NCI-H1436 treated with DMSO at 0.1 percent for 48 hours (cell line): Measurements from ENCODE around the gene NTHL1.

Experiments used
- DNase-seq: peaks from one replicate; lab custom pipeline; 2025; lab: John Stamatoyannopoulos, UW

Gene NTHL1

GRCh38 chr16:2083876-2084780 is 36.5 kb upstream of the NTHL1 start:
- DNase-seq, result no peak

GRCh38 chr16:2083409-2083808 is 35.8 kb upstream of the NTHL1 start:
- no peak for DNase-seq

GRCh38 chr16:2082983-2083364 is 35.3 kb upstream of the NTHL1 start:
- no peak for DNase-seq

GRCh38 chr16:2082171-2082982 is 34.7 kb upstream of the NTHL1 start:
- DNase-seq, result no peak

DNA sequence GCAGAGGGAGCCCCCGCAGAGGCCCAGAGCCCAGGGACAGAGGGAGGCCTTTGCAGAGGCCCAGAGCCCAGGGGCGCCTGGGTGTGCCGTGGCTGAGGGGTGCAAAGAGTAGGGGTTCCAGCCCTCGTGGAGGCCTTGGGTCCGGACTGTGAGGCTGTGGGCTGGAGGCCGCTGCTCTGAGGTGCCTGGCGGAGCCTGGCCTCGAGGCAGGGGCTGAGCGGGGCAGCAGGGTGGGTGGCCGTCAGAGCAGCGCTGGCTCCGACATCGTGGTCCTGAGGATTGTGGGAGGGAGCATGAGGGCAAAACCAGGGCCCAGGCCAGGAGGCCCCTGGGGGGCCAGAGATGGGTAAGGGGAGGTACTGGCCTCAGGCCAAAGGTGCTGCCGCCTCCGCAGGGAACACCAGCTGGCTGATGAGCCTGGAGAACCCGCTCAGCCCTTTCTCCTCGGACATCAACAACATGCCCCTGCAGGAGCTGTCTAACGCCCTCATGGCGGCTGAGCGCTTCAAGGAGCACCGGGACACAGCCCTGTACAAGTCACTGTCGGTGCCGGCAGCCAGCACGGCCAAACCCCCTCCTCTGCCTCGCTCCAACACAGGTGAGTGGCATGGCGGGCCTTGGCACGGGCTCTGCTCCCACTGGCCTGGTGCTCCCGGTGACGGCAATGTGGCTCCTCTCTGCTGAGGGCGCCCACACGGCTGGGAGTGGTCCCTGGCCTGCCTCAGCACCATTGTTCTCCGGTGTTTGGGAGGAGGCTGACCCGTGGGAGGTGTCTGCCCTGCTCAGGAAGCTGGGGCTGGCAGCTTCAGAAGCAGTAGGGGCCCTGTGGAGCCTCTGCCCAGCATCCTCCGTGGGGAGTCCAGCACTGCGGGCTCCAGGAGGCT is 33.8 kb upstream of the NTHL1 start:
- no peak for DNase-seq

GRCh38 chr16:2079991-2080390 is 32.4 kb upstream of the NTHL1 start:
- no peak for DNase-seq

GRCh38 chr16:2079311-2079800 is 31.7 kb upstream of the NTHL1 start:
- DNase-seq, result no peak

GRCh38 chr16:2078691-2079090 is 31.1 kb upstream of the NTHL1 start:
- no peak for DNase-seq

DNA sequence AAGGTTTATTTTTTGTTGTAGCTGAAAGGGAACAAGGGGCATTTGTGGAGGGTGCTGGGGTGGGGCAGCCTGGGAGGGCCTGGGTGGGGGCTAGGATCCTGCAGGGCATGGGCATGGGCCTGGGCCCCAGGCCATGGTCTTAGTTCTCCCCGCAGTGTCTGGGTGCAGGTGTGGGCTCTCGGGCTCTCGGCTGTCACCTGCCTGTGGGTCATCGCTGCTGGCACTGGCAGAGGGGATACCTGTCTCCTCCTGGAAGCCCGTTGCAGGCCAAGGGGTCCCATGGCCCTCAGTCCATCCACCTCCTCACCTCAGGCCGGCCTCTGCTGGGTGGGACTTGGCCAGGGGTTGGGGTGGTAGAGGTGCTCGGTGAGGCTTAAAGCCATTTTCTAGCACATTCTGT is 30.5 kb upstream of the NTHL1 start:
- DNase-seq, result no peak

- DNase-seq, result no peak
These were observed 30.1 kb upstream of the NTHL1 start for GRCh38 chr16:2077696-2078095.

GRCh38 chr16:2077016-2077415 is 29.4 kb upstream of the NTHL1 start:
- DNase-seq, result no peak

GRCh38 chr16:2076072-2076865 is 28.6 kb upstream of the NTHL1 start:
- no peak for DNase-seq

DNA sequence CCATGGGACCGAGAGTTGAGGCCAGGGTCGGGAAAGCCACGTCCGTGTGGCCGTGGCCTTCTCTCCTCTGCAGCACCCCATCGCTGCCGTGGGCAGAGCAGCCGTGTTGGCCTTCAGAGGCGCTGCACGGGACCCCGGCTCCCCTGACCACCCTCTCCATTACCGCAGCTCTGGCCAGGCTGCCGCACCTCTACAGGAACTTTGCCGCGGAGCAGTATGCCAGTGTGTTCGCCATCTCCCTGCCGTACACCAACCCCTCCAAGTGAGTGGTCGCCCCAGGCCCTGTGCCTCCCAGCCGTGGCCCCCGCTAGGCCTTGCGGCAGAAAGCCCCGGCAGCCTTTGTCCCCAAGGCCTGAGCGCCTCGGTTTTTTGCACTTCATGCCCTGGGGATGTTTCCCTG is 28.0 kb upstream of the NTHL1 start:
- DNase-seq, result no peak

GRCh38 chr16:2074071-2074470 is 26.4 kb upstream of the NTHL1 start:
- DNase-seq, result no peak

DNA sequence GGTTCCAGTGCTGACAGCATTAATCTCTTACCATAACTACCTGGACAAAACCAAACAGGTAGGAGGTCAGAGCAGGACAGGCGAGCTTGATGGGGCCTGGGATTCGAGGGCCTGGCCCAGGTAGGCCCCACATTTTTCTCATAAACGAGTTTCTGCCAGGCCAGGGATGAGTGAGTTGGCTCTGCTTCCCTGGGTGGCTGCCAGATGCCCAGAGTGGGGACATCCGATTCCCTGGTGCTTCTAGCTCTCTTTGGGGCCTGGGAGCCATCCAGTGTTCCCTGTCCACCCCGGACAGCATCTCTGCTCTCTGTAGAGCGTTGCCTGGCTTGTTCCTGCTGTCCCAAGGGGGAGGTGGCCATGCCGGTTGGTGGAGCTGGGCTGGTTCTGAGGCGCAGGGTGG is 25.3 kb upstream of the NTHL1 start:
- no peak for DNase-seq

- DNase-seq, result no peak
These were observed 24.0 kb upstream of the NTHL1 start for GRCh38 chr16:2071454-2072202.

- DNase-seq, result no peak
These were observed 23.2 kb upstream of the NTHL1 start for GRCh38 chr16:2070576-2071453.

- no peak for DNase-seq
These were observed 18.5 kb upstream of the NTHL1 start for GRCh38 chr16:2066139-2066538.

GRCh38 chr16:2064368-2064945 is 16.8 kb upstream of the NTHL1 start:
- no peak for DNase-seq
